Epithelial cell of proximal tubule (primary cell): Measurements from ENCODE around the gene CXCL6. TPM values are rescaled to one million over a fixed set of nuclear protein-coding genes. Genes with fewer than 3 reads are reported as not detected.

Experiments
- DNase-seq: peaks from one replicate; pipeline ENCODE4 v3.0.0-alpha.2; 2011; ENCODE audit warnings: low read depth
- H3K4me3 ChIP-seq: 2 replicates; pipeline ENCODE4 v1.5.1; 2011; ENCODE audit warnings: low read depth, mild to moderate bottlenecking, low read length
- CTCF ChIP-seq: conservative IDR thresholded peaks from 2 replicates; pipeline ENCODE4 v1.5.1; 2012; ENCODE audit warnings: low read depth, mild to moderate bottlenecking, low read length
- total RNA-seq: library from RNA; depleted of rRNA; stranded (reverse); fragments of >200 nt; gene quantifications from 2 replicates; pipeline ENCODE4 v1.2.3, GENCODE V29; 2015

Gene CXCL6
- total RNA-seq, 1 donor from 2014 or later: 17.1 TPM

- H3K4me3 ChIP-seq: no peak overlapping the region
- no peak for TF ChIP-seq CTCF
- no peak for DNase-seq
Measured at GRCh38 chr4:73822812-73823504, 13.5 kb upstream of the CXCL6 start.

- TF ChIP-seq CTCF: no peak
- DNase-seq: no peak
- no peak overlapping the region for H3K4me3 ChIP-seq
Measured at GRCh38 chr4:73823760-73824159, 12.7 kb upstream of the CXCL6 start.

- no peak for TF ChIP-seq CTCF
- no peak for DNase-seq
Measured at GRCh38 chr4:73828956-73829355, 7.5 kb upstream of the CXCL6 start.

GRCh38 chr4:73831569-73831968, 4.9 kb upstream of the CXCL6 start:
- TF ChIP-seq CTCF: no peak
- DNase-seq: no peak
- H3K4me3 ChIP-seq: no peak overlapping the region

More at GRCh38 chr4:73828956-73829355, 7.5 kb upstream of the CXCL6 start:
- H3K4me3 ChIP-seq: no peak overlapping the region

- DNase-seq: no peak
- H3K4me3 ChIP-seq: no peak overlapping the region
- TF ChIP-seq CTCF: no peak
Measured at GRCh38 chr4:73832651-73833237, 3.7 kb upstream of the CXCL6 start.

- no peak for TF ChIP-seq CTCF
- H3K4me3 ChIP-seq: no peak overlapping the region
- no peak for DNase-seq
Measured at GRCh38 chr4:73839071-73839470, 2.6 kb downstream of the CXCL6 start.

GRCh38 chr4:73839715-73840114, 3.2 kb downstream of the CXCL6 start:
- TF ChIP-seq CTCF: no peak
- no peak overlapping the region for H3K4me3 ChIP-seq
- DNase-seq: no peak
